Adrenal gland (tissue), 5 donors: ENCODE data around the gene LRP1B.

ENCODE experiments used
- POLR2A ChIP-seq, 2 donors: fragments of 450-650 bp; IDR thresholded peaks; one replicate each; pipeline ENCODE4 v1.6.1; 2017; ENCODE audit warnings: antibody characterized with exemption in 2 of 2, mild to moderate bottlenecking in 2 of 2, moderate library complexity in 1 of 2
- TF ChIP-seq, protein P1 (sequence below), 6 experiments: fragments of 450-650 bp in 4 of 6; fragments of 200-600 bp in 2 of 6; sonication (generic) in 1 of 6; IDR thresholded peaks; 1 replicate in 5 of 6; 2 replicates in 1 of 6; pipeline versions ENCODE4 v1.5.1 to v1.8.0; 2016 to 2021; ENCODE audit warnings: antibody characterized with exemption in 6 of 6, mild to moderate bottlenecking in 2 of 6, moderate library complexity in 1 of 6
- donor health status: DM: no; HTN: no; CAD: no.

DNA sequence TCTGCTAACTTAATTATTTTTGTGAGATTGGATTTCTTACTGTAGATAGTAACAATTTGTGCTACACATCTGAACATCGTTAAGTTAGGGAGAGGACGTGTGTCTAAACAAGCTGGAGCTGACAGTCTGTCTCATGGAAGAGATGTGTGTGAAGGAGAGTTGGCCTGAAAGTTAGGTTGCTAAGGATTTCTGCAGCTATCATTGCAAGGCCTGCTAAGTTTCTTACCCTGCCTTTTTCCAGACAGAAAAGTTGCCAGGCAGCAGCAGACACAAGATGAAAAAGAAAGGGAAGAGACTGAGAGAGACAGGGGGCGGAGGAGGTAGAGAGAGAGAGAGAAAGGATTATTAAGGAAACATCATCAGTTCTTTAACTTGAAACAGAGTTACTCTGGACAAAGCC is 4.1 kb upstream of the LRP1B start:
- no peak for TF ChIP-seq POLR2A (IDR thresholded peaks at IDR 0.05)
- TF ChIP-seq, protein P1, sequence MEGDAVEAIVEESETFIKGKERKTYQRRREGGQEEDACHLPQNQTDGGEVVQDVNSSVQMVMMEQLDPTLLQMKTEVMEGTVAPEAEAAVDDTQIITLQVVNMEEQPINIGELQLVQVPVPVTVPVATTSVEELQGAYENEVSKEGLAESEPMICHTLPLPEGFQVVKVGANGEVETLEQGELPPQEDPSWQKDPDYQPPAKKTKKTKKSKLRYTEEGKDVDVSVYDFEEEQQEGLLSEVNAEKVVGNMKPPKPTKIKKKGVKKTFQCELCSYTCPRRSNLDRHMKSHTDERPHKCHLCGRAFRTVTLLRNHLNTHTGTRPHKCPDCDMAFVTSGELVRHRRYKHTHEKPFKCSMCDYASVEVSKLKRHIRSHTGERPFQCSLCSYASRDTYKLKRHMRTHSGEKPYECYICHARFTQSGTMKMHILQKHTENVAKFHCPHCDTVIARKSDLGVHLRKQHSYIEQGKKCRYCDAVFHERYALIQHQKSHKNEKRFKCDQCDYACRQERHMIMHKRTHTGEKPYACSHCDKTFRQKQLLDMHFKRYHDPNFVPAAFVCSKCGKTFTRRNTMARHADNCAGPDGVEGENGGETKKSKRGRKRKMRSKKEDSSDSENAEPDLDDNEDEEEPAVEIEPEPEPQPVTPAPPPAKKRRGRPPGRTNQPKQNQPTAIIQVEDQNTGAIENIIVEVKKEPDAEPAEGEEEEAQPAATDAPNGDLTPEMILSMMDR (IDR thresholded peaks at IDR 0.05) = no peak
